ENCODE measurements around the gene HIVEP3. TPM values are rescaled to one million over a fixed set of nuclear protein-coding genes. Genes with fewer than 3 reads are reported as not detected.

Gene HIVEP3
- total RNA-seq, 1 experiment from 2014 or later, result 6.0 TPM

DNA sequence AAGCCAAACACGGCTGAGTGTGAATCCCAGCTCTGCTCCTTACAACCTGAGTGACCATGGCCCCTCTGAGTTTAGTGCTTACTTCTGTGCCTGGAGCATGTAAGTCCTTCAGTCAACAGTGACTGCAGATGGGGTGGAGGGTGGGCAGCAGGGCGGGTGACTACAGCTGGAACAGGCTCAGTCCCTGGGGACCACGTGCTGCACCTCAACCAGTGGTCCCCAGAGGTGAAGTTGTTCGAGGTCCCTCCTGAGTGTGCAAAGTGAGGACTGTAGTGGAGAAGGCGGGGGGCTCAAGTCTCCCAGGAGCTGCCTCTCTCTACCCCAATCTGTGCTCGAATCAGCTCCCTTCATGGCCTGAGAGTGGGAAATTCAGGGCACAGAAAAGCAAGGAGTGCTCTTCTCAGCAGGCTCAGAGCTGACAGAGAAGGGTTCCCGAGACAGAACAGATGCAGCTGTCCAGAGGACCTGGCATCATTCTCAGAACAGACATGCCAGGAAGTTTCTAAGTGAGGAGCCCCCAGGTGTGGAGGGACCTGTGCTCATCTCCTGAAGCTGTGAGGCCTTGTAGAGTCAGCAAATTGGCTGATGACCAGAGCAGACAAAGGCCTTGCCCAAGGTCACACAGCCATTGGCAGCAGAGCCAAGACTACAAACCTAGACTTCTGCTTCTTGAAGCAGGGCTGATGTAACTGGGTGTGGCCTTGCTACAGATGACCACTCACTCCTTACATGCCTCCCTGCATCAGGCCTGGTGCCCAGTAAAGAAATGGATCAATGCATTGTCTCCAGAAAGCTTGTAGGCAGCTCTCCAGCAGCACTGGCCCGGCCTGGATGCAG, 372.5 kb downstream of the HIVEP3 start:
- in situ Hi-C loops (cut with HindIII; ENCODE audit: low pct_unique_long_range_greater_than_20kb, low sequenced_read_pairs), result no loop called here
- BruUV-seq (replicated peaks), result no TSS peak
- TF ChIP-seq, protein P1, sequence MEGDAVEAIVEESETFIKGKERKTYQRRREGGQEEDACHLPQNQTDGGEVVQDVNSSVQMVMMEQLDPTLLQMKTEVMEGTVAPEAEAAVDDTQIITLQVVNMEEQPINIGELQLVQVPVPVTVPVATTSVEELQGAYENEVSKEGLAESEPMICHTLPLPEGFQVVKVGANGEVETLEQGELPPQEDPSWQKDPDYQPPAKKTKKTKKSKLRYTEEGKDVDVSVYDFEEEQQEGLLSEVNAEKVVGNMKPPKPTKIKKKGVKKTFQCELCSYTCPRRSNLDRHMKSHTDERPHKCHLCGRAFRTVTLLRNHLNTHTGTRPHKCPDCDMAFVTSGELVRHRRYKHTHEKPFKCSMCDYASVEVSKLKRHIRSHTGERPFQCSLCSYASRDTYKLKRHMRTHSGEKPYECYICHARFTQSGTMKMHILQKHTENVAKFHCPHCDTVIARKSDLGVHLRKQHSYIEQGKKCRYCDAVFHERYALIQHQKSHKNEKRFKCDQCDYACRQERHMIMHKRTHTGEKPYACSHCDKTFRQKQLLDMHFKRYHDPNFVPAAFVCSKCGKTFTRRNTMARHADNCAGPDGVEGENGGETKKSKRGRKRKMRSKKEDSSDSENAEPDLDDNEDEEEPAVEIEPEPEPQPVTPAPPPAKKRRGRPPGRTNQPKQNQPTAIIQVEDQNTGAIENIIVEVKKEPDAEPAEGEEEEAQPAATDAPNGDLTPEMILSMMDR (IDR thresholded peaks at IDR 0.05), result no peak
- no peak for TF ChIP-seq TCF7L2 (IDR thresholded peaks at IDR 0.05; ENCODE audit: low read depth, low read length)
- Histone ChIP-seq H3K4me1 (ENCODE audit: control insufficient read depth, insufficient read depth, low read length) (no peaks in the 10 kb centered on the region), H3K27me3 (ENCODE audit: control insufficient read depth, insufficient read depth, low read length) (no peaks in the 10 kb centered on the region), H3K27ac (ENCODE audit: low read length) (no peak overlapping the region), H3K4me3 (ENCODE audit: low read depth in 2 of 2, low read length in 2 of 2) (no peak overlapping the region), H3K36me3 (ENCODE audit: control insufficient read depth, insufficient read depth, low read length) (no peaks in the 10 kb centered on the region), H3K9me3 (ENCODE audit: control insufficient read depth, insufficient read depth, low read depth, low read length) (no peaks in the 10 kb centered on the region)
- intact Hi-C loops (cut with micrococcal nuclease; ENCODE audit: unreplicated experiment), result no loop called here
- DNase-seq (ENCODE audit: low read depth, low spot score), result no peak
- ChIA-PET CTCF (no interaction called here), POLR2A (no interaction called here)
- no peak for ATAC-seq

DNA sequence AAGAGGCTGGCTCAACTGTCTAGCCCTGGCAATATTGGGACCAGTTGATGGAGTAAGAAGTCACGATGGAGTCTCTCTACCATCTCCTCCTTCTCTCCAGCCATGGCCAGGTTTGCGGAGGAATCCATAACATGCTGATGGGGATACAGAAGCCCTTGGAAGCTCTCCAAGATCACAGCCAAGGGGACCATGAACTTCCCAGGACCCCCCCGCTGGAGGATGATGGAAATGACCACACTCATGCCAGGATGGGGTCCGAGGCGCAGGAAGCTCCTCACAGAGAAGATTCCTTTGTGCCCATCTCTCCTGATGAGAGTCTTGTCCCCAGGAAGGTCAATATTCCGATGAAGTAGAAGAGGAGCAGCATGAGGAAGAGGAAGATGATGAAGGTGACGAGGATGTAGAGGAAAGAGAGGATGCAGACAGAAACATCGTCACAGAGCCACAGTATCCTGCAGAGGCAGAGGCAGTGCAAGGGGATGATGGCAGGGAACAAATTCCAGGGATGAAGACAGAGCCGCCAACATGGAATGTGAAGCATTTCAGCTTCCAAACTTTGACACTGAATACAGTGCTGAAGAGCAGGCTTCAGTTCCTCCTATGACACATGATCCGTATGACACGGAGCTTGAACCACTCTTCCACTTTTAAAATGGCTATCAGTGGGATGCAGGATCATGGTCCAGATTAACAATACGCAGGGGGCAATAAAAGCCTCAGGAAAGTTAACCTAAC, 376.4 kb downstream of the HIVEP3 start:
- CTCF ChIA-PET, result no interaction called here
- no TSS peak for BruUV-seq (replicated peaks)
- no peak for ATAC-seq

DNA sequence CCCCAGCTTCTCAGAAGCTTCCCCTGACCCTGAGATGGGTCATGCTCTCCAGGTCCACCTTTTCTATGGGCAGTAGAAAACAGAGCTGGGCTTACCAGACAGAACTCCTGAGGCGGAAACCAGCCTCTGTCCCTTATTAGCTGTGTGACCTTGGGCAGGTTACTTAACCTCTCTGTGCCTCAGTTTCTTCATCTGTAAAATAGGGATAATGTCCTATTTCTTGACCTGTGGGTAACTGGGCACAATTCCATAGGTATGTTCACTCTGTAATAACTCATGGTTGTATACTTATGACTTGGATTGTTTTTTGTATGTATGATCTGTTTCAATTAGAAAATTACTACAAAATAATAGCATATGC, 377.1 kb downstream of the HIVEP3 start:
- CTCF ChIA-PET, result interaction anchor here (0.9 kb wide), 1 partner anchor 23 kb away, joined by 3 read pairs; no protein-coding TSS in a partner anchor
- no TSS peak for BruUV-seq (replicated peaks)
- ATAC-seq, result no peak
- no peaks in the 10 kb centered on the region for H3K36me3 ChIP-seq (ENCODE audit: control insufficient read depth, insufficient read depth, low read length)
- no peak overlapping the region for H3K4me3 ChIP-seq (ENCODE audit: low read depth in 2 of 2, low read length in 2 of 2)
- H3K9me3 ChIP-seq (ENCODE audit: control insufficient read depth, insufficient read depth, low read depth, low read length), result no peaks in the 10 kb centered on the region
- POLR2A ChIA-PET, result no interaction called here
- H3K27me3 ChIP-seq (ENCODE audit: control insufficient read depth, insufficient read depth, low read length), result no peaks in the 10 kb centered on the region
- intact Hi-C loops (cut with micrococcal nuclease; ENCODE audit: unreplicated experiment) (no loop called here), in situ Hi-C loops (cut with HindIII; ENCODE audit: low pct_unique_long_range_greater_than_20kb, low sequenced_read_pairs) (no loop called here)
- H3K4me1 ChIP-seq (ENCODE audit: control insufficient read depth, insufficient read depth, low read length), result no peaks in the 10 kb centered on the region
- no peak for DNase-seq (ENCODE audit: low read depth, low spot score)
- TF ChIP-seq, protein P2, sequence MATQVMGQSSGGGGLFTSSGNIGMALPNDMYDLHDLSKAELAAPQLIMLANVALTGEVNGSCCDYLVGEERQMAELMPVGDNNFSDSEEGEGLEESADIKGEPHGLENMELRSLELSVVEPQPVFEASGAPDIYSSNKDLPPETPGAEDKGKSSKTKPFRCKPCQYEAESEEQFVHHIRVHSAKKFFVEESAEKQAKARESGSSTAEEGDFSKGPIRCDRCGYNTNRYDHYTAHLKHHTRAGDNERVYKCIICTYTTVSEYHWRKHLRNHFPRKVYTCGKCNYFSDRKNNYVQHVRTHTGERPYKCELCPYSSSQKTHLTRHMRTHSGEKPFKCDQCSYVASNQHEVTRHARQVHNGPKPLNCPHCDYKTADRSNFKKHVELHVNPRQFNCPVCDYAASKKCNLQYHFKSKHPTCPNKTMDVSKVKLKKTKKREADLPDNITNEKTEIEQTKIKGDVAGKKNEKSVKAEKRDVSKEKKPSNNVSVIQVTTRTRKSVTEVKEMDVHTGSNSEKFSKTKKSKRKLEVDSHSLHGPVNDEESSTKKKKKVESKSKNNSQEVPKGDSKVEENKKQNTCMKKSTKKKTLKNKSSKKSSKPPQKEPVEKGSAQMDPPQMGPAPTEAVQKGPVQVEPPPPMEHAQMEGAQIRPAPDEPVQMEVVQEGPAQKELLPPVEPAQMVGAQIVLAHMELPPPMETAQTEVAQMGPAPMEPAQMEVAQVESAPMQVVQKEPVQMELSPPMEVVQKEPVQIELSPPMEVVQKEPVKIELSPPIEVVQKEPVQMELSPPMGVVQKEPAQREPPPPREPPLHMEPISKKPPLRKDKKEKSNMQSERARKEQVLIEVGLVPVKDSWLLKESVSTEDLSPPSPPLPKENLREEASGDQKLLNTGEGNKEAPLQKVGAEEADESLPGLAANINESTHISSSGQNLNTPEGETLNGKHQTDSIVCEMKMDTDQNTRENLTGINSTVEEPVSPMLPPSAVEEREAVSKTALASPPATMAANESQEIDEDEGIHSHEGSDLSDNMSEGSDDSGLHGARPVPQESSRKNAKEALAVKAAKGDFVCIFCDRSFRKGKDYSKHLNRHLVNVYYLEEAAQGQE (IDR thresholded peaks at IDR 0.05; ENCODE audit: insufficient read depth in 1 of 2, low read depth in 2 of 2, low read length in 1 of 2), result no peak
- TF ChIP-seq TCF7L2 (IDR thresholded peaks at IDR 0.05; ENCODE audit: low read depth, low read length), result no peak
- no peak for TF ChIP-seq POLR2AphosphoS5 (IDR thresholded peaks at IDR 0.05; ENCODE audit: low read depth, low read length)
- TF ChIP-seq, protein P1 (IDR thresholded peaks at IDR 0.05), result no peak
- TF ChIP-seq SIN3A (IDR thresholded peaks at IDR 0.05; ENCODE audit: borderline replicate concordance, insufficient read depth, low read depth, low read length), result no peak
- no peak overlapping the region for H3K27ac ChIP-seq (ENCODE audit: low read length)

More for the DNA sequence above, 376.4 kb downstream of the HIVEP3 start:
- DNase-seq (ENCODE audit: low read depth, low spot score), result no peak
- no peaks in the 10 kb centered on the region for H3K27me3 ChIP-seq (ENCODE audit: control insufficient read depth, insufficient read depth, low read length)
- no peaks in the 10 kb centered on the region for H3K36me3 ChIP-seq (ENCODE audit: control insufficient read depth, insufficient read depth, low read length)
- intact Hi-C loops (cut with micrococcal nuclease; ENCODE audit: unreplicated experiment), result no loop called here
- H3K4me1 ChIP-seq (ENCODE audit: control insufficient read depth, insufficient read depth, low read length), result no peaks in the 10 kb centered on the region
- no peak overlapping the region for H3K27ac ChIP-seq (ENCODE audit: low read length)
- in situ Hi-C loops (cut with HindIII; ENCODE audit: low pct_unique_long_range_greater_than_20kb, low sequenced_read_pairs), result no loop called here
- POLR2A ChIA-PET, result no interaction called here
- no peak for TF ChIP-seq SIN3A (IDR thresholded peaks at IDR 0.05; ENCODE audit: borderline replicate concordance, insufficient read depth, low read depth, low read length)
- H3K9me3 ChIP-seq (ENCODE audit: control insufficient read depth, insufficient read depth, low read depth, low read length), result no peaks in the 10 kb centered on the region
- H3K4me3 ChIP-seq (ENCODE audit: low read depth in 2 of 2, low read length in 2 of 2), result no peak overlapping the region

Measured in Panc1 (cell line).